CD1c-positive myeloid dendritic cell (primary cell): ENCODE data around the gene SLC24A3.

Experiments used
- DNase-seq: peaks from one replicate; pipeline ENCODE4 v3.0.0-alpha.2; 2016; ENCODE audit errors: extremely low spot score

SLC24A3 gene

DNA sequence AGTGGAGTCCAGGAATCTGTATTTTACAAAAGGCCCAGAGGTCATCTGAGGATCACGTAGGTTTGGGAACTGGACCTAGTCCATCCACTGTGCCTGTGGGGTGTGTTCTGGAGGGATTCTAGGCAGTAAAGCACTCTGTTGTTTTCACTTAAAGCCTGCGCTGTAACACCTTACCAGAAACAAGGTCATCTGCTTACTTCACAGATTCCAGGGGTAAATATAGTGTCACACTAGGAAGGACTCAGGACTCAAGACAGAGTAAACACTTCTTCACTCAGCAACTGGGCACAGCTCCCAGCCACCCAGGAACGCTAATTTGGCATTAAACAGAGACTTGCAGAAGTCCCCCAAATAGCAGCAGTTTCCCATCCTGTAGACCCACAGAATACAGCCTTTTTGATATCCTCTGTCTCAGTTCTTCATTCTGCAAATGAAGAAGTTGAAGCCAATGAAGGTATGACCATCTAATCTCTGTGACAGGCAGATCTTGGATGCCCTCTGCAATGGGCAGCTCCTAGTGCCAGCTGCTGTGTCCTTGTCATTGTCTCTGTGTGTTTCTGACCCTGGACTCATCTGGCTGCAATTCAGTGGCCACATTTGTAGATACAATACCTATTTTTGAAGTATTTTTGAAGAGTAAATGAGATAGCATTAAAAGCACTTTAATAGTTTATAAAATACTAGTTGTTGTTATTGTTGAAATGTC is 129.1 kb downstream of the SLC24A3 start:
- no peak for DNase-seq

DNA sequence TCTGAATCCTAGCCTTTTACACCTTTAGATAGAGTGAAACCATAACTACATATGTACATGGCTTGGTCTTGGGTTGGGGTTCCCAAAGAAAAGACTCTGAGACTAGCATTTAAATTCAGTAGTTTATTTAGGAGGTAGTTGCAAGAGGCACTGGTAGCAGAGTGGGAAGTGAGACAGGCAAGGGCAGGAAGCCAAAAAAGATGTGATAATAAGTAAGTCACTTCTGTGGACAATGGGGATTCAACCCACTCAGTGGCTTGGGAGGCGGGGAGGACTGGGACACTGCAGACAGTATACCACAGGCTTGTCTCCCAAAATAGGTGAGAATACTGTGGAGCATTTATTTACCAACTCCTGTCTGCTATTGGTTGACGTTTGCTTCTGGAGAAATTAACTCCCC is 131.9 kb downstream of the SLC24A3 start:
- DNase-seq, result no peak

DNA sequence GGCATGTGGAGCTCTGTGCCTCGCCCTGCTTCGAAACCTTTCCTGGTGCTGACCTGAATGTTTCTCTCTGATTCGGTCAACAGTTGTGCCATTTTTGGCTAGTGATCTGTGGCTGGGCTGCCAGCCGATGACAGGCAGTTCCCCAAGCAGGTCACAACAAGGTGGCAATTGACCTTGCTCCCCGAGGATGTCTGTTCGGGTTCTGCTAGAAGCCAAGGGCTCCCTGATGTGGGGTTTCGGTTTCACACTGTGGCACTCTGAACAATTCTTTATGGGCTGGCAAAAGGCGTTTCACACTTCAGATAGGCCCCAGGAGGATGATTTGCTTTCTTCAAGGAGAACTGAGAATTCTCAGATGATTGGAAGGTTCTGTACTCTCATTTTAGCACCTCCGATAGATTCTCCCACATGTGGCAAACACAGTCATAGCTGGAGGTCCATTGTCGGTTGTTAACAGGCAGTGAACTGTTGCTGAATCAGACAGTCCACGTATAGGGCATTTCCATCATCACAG is 135.6 kb downstream of the SLC24A3 start:
- DNase-seq, result no peak

DNA sequence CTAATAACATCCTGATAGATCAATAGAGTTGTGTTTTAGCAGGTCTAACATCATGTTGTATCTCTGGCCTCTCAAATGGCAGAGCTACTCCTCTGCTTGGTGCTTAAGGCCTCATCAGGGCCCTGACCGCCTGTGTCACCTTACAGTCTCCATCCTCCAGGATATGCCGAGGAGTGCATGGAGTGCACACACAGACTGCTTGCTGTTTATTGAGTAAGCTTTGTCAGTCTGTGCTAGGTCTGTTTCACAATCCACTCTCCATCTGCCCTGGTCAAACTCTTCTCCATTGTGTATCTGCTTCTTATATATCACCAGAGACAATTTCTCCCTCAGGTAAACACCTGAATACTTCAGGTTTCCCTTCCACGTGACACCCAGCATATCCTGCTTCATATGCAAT is 136.1 kb downstream of the SLC24A3 start:
- DNase-seq, result no peak

DNA sequence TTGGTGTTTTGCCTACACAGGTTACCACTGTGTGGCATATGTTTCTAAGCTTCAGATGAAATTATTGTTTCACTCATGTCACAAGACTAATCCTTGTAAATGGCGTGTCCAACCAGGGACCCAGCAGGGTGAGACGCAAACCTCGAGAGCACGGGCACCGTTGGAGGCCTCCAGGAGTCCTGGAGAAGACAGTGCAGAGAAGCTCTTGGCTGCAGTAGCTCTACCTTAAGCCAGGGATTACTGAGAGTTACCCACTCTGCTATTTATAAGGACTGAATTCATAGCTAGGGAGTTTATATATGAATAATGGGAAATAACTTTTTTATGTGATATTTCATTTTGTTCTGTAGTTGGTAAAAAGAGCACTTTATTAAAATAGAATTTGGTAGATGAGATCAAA is 137.4 kb downstream of the SLC24A3 start:
- DNase-seq, result no peak

DNA sequence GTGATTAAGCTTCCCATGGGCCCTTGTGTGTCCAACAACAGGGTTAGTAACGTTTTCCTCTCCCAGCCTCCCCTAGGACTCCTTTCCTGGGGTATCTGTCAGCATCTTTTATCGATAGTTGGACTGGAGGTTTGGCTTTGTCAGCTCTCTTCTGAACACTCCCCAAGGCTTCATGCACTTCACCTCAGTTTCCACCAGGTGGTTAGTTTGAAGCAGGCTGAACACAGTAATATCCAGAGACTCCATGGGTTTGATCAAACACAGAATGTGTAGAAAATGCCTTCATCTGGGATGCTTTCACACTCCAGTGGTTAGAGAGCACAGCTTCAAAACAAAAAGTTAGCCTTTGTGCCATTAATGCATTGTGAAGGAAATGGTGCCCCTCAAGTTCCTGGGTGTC is 139.1 kb downstream of the SLC24A3 start:
- no peak for DNase-seq

DNA sequence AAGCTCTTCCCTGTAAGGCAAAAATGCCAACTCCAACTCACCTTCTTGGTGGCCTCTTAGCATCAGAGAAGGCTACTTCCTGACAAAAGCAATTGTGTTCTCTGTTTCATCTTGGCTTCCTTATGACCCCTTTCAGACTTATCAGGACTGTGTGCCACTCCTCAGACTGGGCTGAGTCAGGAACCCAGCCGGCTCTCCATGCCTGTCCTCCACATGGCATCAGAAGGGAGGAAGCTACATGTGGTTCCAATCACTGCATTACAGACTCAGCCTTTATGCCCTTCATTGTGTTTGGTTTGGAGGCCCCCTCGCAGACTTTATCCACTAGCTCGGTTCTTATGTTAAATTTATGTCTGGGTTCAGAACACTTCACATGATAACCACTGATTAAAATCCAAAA is 142.5 kb downstream of the SLC24A3 start:
- DNase-seq, result no peak

DNA sequence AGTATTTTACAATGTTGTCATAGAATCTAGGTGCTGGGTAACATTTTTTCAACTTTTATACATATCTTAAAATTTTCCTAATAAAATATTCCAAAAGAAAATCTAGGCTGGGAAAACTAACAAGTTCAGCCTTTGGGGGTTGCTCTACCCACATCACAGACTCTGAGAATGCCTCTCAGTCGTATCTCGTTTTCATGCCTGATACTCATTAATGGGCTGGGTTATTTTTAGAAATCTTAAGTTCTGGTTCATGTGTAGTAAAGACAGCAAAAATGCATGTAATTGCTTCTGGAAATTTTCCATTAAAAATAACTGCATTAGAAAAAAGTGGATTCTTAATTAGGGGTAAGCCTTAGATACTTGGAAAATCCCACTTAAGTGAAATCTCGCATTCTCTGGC is 149.3 kb downstream of the SLC24A3 start:
- no peak for DNase-seq

DNA sequence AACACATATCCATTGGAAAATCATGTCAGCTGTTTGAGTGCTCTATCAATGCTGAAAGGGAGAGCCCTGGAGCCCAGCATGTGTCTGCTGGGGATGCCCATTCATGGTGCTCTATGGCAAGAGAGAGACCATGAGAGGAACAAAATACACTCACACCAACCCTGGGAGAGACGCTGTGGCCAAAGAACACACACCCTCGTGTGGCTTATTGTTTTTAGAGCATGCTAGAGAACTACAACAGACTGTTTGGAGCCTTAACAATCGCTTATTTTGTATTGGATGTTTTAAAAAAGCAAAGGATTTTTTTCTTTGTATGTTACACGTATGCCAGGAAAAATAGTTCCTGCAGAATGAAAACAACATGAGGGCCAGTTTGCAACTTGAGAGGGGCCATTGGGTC is 151.0 kb downstream of the SLC24A3 start:
- DNase-seq, result no peak

DNA sequence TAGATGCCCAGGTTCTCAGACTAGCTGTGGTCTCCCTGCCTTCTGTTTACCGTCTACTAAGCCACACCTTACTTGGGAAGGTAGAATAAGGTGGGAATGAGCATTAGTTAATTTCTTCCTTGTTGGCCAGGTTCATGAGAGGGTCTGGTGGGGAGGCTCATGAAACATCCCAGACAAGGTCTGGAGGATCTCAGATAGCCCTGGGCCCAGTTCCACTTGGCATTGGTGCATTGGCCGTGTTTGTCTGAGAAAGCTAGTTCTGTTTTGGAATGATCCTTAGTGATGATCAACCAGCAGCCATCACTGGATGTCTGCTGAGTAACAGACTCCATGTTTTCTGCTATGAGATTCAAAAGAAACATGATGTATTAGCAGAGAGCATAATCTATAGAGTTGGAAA is 155.1 kb downstream of the SLC24A3 start:
- no peak for DNase-seq

DNA sequence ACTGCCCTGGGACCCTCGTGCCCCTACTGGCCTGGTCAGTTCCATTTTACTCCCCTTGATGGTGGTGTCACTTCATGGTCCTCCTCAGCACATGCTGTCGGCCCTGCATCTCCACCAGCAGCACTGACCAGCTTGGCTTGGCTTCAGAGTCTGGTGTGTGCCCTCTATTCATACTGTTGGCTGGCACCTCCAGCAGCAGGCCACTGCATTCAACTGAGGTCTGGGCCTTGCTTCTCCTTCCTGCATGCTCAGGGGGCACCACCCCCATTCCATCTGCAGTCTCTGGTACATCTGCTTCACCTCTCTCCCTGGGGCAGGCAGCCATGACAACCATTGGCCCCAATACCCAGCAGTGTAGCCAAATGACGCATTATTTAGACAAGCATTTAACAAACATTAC is 155.9 kb downstream of the SLC24A3 start:
- DNase-seq, result no peak

DNA sequence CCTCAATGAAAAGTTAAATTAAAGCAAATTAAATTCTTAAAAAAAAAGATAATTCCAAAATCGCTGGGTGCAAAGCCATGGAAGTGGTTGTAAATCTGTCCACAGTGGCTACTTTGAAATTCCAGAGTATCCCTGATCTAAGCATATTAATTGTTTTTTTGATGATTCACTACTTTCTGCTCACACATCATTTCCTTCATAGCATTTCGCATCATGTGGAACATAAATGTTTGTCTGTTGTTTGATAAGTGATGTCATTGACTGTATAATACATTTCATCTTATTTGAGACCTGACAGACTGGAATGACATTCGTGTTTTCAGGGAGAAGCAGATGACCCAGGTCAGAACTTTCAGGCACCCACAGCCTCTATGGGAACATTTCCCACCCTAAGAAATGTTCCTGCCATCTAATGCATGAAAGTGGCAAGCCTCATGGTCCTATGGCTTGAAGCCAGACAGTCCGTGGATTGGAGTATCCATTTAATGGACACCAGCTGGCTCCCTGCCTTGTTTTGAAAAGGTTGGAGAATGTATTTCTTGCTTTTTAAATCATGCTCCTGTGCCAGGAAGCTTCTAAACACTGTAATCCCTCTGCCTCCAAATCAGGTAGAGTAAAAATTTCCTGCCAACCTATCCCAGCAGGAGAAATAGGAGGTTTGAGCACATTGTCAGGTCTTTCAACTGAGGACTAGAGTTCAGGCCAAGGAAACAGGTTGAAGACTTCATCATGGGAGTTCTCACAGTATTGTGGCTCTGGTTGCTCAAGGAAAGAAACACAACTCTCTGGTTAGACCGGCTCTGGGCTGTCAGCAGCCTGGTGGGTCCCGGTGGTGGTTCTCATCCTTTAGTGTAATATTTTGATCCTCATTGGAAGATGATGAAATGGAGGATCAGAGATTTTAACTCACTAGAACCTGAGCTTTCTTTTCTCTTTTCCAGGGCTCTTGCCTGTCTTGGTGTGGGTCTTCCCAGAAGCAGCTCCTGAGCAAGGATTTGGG is 157.9 kb downstream of the SLC24A3 start:
- no peak for DNase-seq

DNA sequence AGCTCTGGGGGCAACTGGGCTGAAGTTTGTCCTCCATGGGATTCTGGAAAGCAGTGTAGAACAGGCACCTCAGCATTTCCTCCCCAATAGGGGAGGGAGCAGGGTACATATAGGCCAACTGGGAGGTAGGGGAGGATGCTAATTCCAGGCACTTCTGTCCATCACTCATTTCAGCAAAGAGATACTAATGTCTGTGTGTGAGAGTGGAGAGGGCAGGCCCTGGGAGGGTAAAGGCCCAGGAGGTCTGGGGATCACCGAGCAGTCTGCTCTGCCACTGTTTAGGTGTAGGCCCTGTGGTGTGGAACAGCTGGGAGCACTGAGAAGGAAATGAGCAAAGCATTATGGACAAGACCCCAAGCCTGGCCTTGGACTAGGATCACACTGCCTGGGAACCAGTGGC is 158.7 kb downstream of the SLC24A3 start:
- DNase-seq, result no peak

DNA sequence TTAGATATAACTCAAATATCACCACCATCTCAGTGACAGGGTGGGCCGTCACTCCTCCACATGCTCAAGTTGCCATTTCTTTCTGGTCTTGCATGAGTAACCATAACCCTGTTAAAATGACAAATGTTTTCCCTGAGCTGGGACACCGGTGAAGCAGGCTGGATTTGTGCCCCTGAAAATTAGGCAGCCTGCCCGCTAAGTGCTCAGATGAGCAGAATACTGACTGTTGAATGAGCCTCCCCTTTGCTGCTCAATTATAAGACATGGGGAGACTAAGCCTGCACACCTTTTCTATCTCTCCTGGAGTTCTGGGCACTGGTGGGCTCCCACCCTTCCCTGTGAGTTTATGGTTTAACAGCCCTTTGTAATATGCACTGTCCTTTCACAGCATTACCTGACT is 161.8 kb downstream of the SLC24A3 start:
- DNase-seq, result no peak

DNA sequence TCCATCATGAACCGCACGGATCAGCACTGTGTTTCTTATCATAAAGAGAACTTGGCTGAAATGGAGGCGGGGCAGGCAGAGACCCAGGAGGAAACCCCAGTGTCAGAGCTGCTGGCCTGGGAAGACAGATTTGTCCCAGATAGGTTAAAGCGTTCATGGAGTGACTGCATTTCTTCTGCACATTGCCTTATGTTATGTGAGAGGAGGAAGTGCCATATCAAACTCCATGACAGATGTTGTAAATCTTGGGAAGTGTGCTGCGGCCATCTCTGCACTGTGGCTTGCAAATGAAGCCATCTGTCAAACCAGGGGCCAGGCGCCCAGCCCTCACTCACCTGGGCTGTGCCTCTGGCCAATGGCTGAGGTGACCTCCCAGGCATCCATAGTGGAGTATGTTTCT is 163.0 kb downstream of the SLC24A3 start:
- no peak for DNase-seq

DNA sequence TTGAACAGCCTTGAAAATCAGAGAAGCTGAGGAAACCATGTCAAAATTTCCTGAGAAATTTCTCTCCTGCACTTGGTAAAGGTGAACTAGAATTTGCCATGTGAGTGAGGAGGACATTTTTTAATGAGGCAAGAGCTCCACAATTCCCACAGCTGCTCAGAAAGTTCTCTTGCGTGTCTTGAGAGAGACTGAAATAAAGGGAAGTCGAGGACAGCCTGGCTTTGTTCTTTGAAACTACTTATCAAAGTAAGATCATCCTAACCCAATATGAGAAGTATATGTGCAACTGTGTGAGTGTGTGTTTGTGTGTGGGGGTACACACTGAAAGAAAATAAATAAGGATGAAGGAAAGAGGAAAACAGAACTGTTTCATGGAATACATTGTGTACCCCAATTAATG is 163.4 kb downstream of the SLC24A3 start:
- no peak for DNase-seq

DNA sequence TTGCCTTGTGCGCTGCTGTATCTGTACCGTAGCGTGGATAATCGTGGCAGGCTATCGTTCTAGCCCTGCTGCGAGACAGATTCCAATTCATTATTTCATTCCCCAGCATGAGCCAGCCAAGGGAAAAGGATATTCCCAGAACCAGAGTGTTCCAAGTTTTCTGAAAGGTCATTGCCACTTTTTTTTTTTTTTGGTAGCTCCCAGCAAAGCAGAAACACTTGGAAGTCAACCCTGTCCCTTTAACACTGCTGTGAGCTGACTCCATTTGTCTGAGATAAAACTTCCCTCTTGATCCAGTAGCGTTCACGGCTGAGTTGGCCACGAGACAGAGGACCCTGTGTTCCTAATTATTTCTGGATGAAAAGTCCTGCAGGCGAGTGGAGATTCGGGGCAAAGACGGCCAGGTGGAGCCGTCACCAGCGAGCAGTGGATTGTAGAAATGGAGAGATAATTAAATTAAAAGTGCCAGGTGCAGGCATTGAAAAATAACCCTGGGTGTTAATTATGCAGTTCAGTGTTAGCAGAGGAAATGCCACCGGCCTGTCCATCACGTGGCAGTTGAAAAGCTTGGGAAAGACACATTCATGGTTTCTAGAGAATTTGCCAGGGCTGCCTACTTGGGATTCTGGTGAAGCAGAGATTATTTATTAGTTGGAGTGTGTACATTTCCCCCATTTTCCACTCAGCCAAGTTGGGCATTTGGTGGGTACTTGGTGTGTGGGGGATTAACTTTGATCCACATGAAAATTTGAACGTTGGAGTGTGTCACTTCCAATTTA is 164.2 kb downstream of the SLC24A3 start:
- no peak for DNase-seq

DNA sequence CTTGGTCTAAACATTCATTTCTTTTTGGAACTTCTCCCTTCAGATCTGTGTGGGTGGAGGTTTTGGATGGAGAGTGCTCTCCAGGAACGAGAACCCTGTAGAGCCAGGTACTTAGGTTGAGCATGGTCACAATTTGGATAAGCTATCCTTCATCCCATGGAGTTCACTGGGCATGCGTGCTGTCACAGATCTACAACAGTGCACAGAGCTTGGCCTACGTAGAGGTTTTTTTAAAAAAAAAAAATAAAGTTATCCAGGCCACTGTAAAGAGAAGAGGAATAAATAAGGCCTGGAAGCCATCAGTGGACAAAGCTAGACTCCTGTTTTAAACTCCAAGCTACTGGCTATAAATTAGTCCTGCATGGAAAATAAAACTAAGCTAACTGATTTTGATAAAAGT is 165.6 kb downstream of the SLC24A3 start:
- DNase-seq, result no peak

DNA sequence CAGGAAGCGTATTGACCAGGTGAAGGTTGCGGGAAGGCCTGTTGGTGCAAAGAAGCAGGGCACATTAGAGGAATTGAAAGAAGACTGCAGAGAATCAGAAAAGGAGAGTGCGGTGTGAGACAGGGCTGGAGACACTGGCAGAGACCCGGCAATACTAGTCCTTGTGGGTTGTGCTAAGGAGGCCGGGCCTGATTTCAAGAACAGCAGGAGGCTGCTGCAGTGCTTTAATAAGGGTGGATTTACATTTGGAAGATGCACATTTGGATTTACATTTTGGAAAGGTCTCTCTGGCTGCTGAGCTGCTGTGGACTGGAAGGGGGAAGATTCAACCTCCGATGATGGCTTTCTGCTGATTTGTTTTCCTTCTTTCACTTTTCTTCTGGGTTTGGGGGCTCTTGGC is 167.8 kb downstream of the SLC24A3 start:
- no peak for DNase-seq

DNA sequence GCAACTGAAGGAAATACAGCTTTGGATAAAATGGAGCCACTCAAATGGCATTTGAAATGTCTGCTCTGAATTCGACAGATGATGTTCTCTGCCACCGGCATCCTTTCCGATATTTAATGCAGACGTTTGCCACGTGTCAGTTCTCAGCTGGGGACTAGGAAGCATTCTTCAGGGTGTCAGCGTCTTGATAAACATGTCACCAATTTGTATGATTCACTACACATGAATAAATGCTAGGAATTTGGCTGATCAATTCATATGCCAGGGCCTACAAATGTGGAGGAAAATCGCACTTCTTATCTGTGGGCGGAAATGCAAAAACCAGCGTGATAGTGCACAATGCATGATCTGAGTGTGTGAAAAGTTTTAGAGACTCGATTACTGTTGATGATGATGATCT is 169.5 kb downstream of the SLC24A3 start:
- no peak for DNase-seq

DNA sequence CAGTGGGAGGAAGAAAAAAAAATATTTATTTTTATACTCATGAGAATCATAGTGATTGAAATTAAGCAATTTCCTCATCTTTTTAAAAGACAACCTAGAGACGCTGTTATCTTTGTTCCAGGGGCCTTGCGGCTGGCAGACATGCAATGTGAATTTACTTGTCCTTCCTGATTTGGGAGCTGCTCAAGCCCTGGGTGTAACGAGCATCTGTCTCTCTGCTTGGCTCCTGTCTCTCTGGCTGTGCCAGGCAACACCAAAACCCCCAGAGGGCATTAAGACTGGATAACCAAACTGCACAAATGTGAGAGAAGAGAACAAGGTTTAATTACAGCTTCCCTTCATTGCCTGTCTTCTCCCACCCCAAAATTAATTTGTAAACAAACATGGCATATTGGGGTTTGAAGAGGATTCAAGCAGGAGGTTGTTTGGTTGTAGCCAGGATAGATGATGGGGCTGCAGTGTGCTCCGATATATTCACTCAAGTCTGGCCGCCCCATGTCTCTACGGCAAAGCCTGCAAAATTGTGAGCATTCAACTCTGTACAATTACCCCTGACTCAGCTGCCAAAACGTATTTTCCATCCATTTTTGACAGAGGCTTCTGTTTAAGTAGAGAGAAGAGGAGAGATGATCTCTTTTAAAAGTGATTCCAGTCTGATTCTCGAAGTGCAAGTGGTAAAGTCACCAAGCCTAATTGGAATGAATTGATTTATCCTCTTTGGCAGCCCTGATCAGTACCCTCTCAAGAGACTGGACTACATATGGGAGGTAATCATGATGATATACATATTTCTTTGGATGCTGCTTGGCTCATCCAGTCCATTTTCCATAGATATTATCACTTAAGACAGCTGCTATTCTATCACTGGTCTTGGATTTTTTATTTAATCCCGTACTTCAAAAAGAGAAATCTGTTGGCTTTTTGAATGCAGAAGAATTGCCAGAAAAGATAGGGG is 170.2 kb downstream of the SLC24A3 start:
- DNase-seq, result no peak
